Mesenchymal stem cell (in vitro differentiated cells and primary cell): Measurements from ENCODE around the gene MMAB.

Experiments
- DNase-seq: peaks from one replicate; pipeline ENCODE4 v3.0.0-alpha.2; 2013
- H2AFZ ChIP-seq: one replicate; pipeline ENCODE4 v1.6.1; 2013; ENCODE audit warnings: low read depth, mild to moderate bottlenecking, control low read depth, inconsistent platforms, low read length, moderate library complexity
- H2AK5ac ChIP-seq: 2 replicates; pipeline ENCODE4 v1.6.1; 2013; ENCODE audit warnings: low read length, moderate library complexity, mild to moderate bottlenecking, inconsistent platforms; ENCODE audit not compliant: severe bottlenecking
- H2BK120ac ChIP-seq: one replicate; pipeline ENCODE4 v1.6.1; 2013; ENCODE audit warnings: low read depth, mild to moderate bottlenecking, inconsistent platforms, low read length, moderate library complexity
- H2BK12ac ChIP-seq, 2 experiments: one replicate each; pipeline ENCODE4 v1.6.1; 2013; ENCODE audit warnings: inconsistent platforms in 2 of 2, low read length in 2 of 2, mild to moderate bottlenecking in 2 of 2, moderate library complexity in 2 of 2, control low read depth in 1 of 2
- H2BK15ac ChIP-seq: one replicate; pipeline ENCODE4 v1.6.1; 2013; ENCODE audit warnings: mild to moderate bottlenecking, low read depth, inconsistent platforms; ENCODE audit not compliant: poor library complexity, severe bottlenecking
- H2BK5ac ChIP-seq: 2 replicates; pipeline ENCODE4 v1.6.1; 2013; ENCODE audit warnings: low read depth, mild to moderate bottlenecking, low read length, control low read depth, inconsistent platforms; ENCODE audit not compliant: poor library complexity, severe bottlenecking
- H3K14ac ChIP-seq, 2 experiments: one replicate each; pipeline ENCODE4 v1.6.1; 2013; ENCODE audit warnings: inconsistent platforms in 2 of 2, low read length in 2 of 2, control low read depth in 1 of 2, mild to moderate bottlenecking in 1 of 2, moderate library complexity in 1 of 2
- H3K18ac ChIP-seq, 2 experiments: one replicate each; pipeline ENCODE4 v1.6.1; 2013; ENCODE audit warnings: inconsistent platforms in 2 of 2, low read length in 2 of 2, control low read depth in 1 of 2, low read depth in 1 of 2, mild to moderate bottlenecking in 1 of 2
- H3K23ac ChIP-seq, 2 experiments: one replicate each; pipeline ENCODE4 v1.6.1; 2013; ENCODE audit warnings: inconsistent platforms in 2 of 2, low read length in 2 of 2, mild to moderate bottlenecking in 2 of 2, moderate library complexity in 2 of 2, control low read depth in 1 of 2
- H3K27ac ChIP-seq: 2 replicates; pipeline ENCODE4 v1.5.1; 2013; ENCODE audit warnings: mild to moderate bottlenecking, moderate library complexity, low read length, control low read depth, inconsistent platforms; ENCODE audit not compliant: poor library complexity, severe bottlenecking
- H3K27me3 ChIP-seq, 2 experiments: 2 replicates each; pipeline versions ENCODE4 v1.6.1 to v1.7.0; 2013; ENCODE audit warnings: low read length in 2 of 2, mild to moderate bottlenecking in 2 of 2, moderate library complexity in 2 of 2, control low read depth in 1 of 2, inconsistent platforms in 1 of 2; ENCODE audit not compliant: control insufficient read depth in 1 of 2, insufficient read depth in 1 of 2
- H3K36me3 ChIP-seq, 2 experiments: 2 replicates each; pipeline versions ENCODE4 v1.6.1 to v1.7.0; 2013; ENCODE audit warnings: low read length in 2 of 2, control low read depth in 1 of 2, inconsistent platforms in 1 of 2, low read depth in 1 of 2, mild to moderate bottlenecking in 1 of 2; ENCODE audit not compliant: insufficient read depth in 2 of 2, control insufficient read depth in 1 of 2
- H3K4ac ChIP-seq, 2 experiments: one replicate each; pipeline ENCODE4 v1.6.1; 2013; ENCODE audit warnings: inconsistent platforms in 2 of 2, low read length in 2 of 2, mild to moderate bottlenecking in 2 of 2, moderate library complexity in 2 of 2, control low read depth in 1 of 2, low read depth in 1 of 2
- H3K4me1 ChIP-seq: 2 replicates; pipeline ENCODE4 v1.6.1; 2013; ENCODE audit warnings: low read depth, low read length, control low read depth; ENCODE audit not compliant: control insufficient read depth, insufficient read depth
- H3K4me2 ChIP-seq: 2 replicates; pipeline ENCODE4 v1.6.1; 2013; ENCODE audit warnings: low read length, mild to moderate bottlenecking, inconsistent platforms; ENCODE audit not compliant: poor library complexity, severe bottlenecking
- H3K4me3 ChIP-seq, 2 experiments: 2 replicates each; pipeline versions ENCODE4 v1.5.1 to v1.7.0; 2013; ENCODE audit warnings: low read length in 2 of 2, mild to moderate bottlenecking in 2 of 2, control low read depth in 1 of 2, low read depth in 1 of 2; ENCODE audit not compliant: insufficient read depth in 1 of 2
- H3K79me1 ChIP-seq: replicated peaks from 2 replicates; pipeline ENCODE4 v1.6.1; 2013; ENCODE audit warnings: mild to moderate bottlenecking, control low read depth, low read length, inconsistent platforms; ENCODE audit not compliant: poor library complexity, severe bottlenecking
- H3K9ac ChIP-seq: 2 replicates; pipeline ENCODE4 v1.7.0; 2013; ENCODE audit warnings: mild to moderate bottlenecking, low read length, moderate library complexity
- H3K9me3 ChIP-seq: 2 replicates; pipeline ENCODE4 v1.7.0; 2013; ENCODE audit warnings: mild to moderate bottlenecking, low read length; ENCODE audit not compliant: control insufficient read depth
- H4K8ac ChIP-seq: one replicate; pipeline ENCODE4 v1.6.1; 2013; ENCODE audit warnings: inconsistent platforms, mild to moderate bottlenecking, low read length, moderate library complexity
- H4K91ac ChIP-seq: one replicate; pipeline ENCODE4 v1.6.1; 2013; ENCODE audit warnings: mild to moderate bottlenecking, low read length, inconsistent platforms
- WGBS: methylation state at CpG from one replicate; pipeline ENCODE4 v1.1.7; 2013; ENCODE audit warnings: mixed read lengths; 5-methylcytosine and 5-hydroxymethylcytosine counted together

Gene MMAB

DNA sequence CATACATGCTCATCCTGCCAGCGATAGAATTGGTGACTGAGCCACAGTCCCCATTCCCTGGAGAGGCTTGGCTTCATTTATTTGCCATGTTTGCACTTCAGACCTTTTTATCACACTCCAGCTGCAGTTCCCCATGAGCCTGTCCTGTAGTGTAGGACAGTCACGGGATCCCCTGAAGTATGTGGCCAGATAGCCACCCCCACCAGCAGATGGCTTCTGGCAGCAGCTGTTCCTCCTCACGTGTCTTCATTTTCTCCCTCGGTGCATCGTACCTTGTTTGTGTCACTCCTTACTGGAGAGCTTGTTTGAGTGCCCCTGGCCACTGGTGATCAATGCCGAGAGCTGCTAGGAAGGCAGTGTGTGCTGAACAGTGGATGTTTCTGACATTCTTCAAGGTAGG is 55.7 kb downstream of the MMAB start:
- Histone ChIP-seq H3K14ac (no peak overlapping the region), H3K4me2 (no peak overlapping the region), H3K79me1 (peaks cover 2% of the 10 kb centered on the region), H2BK12ac (peak overlapping the region; percentile 79 to 83), H2BK5ac (no peak overlapping the region), H3K23ac (no peak overlapping the region), H3K27ac (no peak overlapping the region), H2BK15ac (peak overlapping the region; percentile 33), H3K18ac (peak overlapping the region; percentile 45 to 71), H3K9me3 (no peaks in the 10 kb centered on the region), H3K9ac (peak overlapping the region; percentile 64), H3K4me1 (peaks cover 1% of the 10 kb centered on the region), H3K36me3 (peaks cover 55 to 85% of the 10 kb centered on the region in 2 experiments), H4K91ac (peak overlapping the region; percentile 82), H3K4me3 (no peak overlapping the region), H2AK5ac (no peak overlapping the region), H2AFZ (no peak overlapping the region), H2BK120ac (no peak overlapping the region), H3K27me3 (no peaks in the 10 kb centered on the region), H3K4ac (peak overlapping the region; percentile 26 to 81), H4K8ac (peak overlapping the region; percentile 80)
- 57% methylated on average over 6 of the region's 6 CpGs for WGBS
- peak; percentile 76 for DNase-seq

DNA sequence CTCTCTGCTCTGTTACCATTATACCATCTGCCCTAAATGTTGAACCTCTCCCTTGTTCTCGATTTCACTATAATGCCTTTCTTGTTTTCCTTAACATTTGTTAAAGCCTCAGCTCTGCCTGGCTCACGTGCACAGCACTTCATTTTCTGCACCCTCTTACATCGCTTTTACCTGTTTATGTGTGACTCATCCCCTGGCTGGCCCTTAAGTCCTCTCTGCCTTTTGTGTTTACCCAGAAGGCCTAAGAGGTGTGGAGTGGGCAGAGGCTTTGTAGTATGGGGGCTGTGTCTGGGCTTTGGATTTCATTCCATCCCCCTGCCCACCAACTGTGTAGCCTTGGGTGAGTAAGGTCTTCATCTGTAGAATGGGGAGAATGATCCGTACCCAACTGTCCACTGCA is 59.3 kb downstream of the MMAB start:
- Histone ChIP-seq H3K9ac (no peak overlapping the region), H3K79me1 (no peaks in the 10 kb centered on the region), H2BK120ac (no peak overlapping the region), H4K91ac (no peak overlapping the region), H3K4me2 (no peak overlapping the region), H3K4ac (no peak overlapping the region), H2BK15ac (no peak overlapping the region), H3K14ac (no peak overlapping the region), H3K4me3 (no peak overlapping the region), H3K27me3 (no peaks in the 10 kb centered on the region), H3K36me3 (peaks cover 51 to 91% of the 10 kb centered on the region in 2 experiments), H4K8ac (no peak overlapping the region), H2BK12ac (no peak overlapping the region), H3K9me3 (no peaks in the 10 kb centered on the region), H3K18ac (no peak overlapping the region), H3K4me1 (no peaks in the 10 kb centered on the region), H2AFZ (no peak overlapping the region), H3K23ac (no peak overlapping the region), H2BK5ac (no peak overlapping the region), H2AK5ac (no peak overlapping the region), H3K27ac (no peak overlapping the region)
- WGBS = 88% methylated on average over 4 of the region's 4 CpGs
- DNase-seq = no peak

DNA sequence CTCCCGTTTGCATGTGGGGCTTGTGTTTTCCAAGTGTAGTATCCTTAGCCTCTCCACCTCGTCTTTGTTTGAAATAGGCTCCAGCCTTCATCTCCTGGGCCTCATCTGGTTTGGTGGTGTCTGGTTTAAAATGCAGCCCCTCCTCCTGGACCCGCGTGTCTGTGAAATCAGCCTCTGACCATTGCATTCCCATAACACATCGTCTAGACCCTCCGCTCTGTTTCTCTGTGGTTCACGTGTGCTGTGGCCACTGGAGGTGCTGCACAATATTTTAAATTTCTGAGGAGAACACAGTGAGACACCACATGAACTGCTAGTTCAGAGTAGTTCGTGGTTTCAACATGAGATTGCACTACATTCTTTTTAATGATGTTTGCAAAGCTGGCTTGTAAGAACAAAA is 60.3 kb downstream of the MMAB start:
- Histone ChIP-seq H3K79me1 (no peaks in the 10 kb centered on the region), H3K27ac (no peak overlapping the region)
- 84% methylated on average over 7 of the region's 8 CpGs for WGBS

DNA sequence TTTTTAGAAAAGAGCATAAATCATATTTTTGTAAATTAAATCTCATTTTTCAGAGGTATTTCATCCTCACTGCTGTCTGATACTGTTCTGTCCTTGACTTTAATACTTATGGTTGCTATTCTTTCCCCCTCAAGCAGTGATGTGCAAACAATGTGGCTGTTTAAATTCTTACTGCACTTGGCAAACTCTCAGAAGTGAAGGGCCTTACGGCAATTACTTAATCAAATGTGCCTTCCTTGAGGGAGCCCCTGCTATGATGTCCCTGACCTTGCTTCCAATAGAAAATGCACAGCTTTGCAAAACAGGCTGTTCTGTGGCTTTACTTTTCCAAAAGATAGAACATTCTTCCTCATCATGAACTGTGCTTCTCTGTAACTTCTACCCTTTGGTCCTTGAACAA is 60.7 kb downstream of the MMAB start:
- Histone ChIP-seq H2BK15ac (no peak overlapping the region), H2BK12ac (no peak overlapping the region), H3K18ac (no peak overlapping the region), H3K9ac (no peak overlapping the region), H3K14ac (no peak overlapping the region), H3K4me3 (no peak overlapping the region), H2BK5ac (no peak overlapping the region), H2BK120ac (no peak overlapping the region), H2AFZ (no peak overlapping the region), H3K4me1 (no peaks in the 10 kb centered on the region), H3K27ac (no peak overlapping the region), H4K91ac (no peak overlapping the region), H3K36me3 (peaks cover 45 to 94% of the 10 kb centered on the region in 2 experiments), H3K4ac (no peak overlapping the region), H2AK5ac (no peak overlapping the region), H3K23ac (no peak overlapping the region), H3K4me2 (no peak overlapping the region), H3K27me3 (no peaks in the 10 kb centered on the region), H4K8ac (no peak overlapping the region), H3K9me3 (no peaks in the 10 kb centered on the region), H3K79me1 (no peaks in the 10 kb centered on the region)
- peak; percentile 21 for DNase-seq
- 79% methylated on average over 1 of the region's 1 CpG for WGBS

More for the DNA sequence above, 60.3 kb downstream of the MMAB start:
- DNase-seq = peak; percentile 11
- H3K18ac ChIP-seq = no peak overlapping the region
- no peak overlapping the region for H2BK5ac ChIP-seq
- no peak overlapping the region for H3K23ac ChIP-seq
- H3K9me3 ChIP-seq = no peaks in the 10 kb centered on the region
- H2AK5ac ChIP-seq = no peak overlapping the region
- no peak overlapping the region for H3K4me3 ChIP-seq
- H2BK15ac ChIP-seq = no peak overlapping the region
- no peaks in the 10 kb centered on the region for H3K4me1 ChIP-seq
- H4K8ac ChIP-seq = no peak overlapping the region
- no peak overlapping the region for H3K9ac ChIP-seq
- H3K27me3 ChIP-seq = no peaks in the 10 kb centered on the region
- H3K36me3 ChIP-seq = peaks cover 47 to 94% of the 10 kb centered on the region in 2 experiments
- no peak overlapping the region for H3K14ac ChIP-seq
- no peak overlapping the region for H3K4ac ChIP-seq
- no peak overlapping the region for H2AFZ ChIP-seq
- no peak overlapping the region for H2BK12ac ChIP-seq
- H3K4me2 ChIP-seq = no peak overlapping the region
- no peak overlapping the region for H2BK120ac ChIP-seq
- no peak overlapping the region for H4K91ac ChIP-seq
